Activated T-cell treated with anti-CD3 and anti-CD28 coated beads for 4 hours (primary cell): ENCODE data around the gene CCDC120.
A peak's percentile ranks its signal among the peaks of the same experiment; 100 is the strongest.

Experiments
- DNase-seq: peaks from one replicate; pipeline ENCODE4 v3.0.0-alpha.2; 2020

CCDC120 gene

DNA sequence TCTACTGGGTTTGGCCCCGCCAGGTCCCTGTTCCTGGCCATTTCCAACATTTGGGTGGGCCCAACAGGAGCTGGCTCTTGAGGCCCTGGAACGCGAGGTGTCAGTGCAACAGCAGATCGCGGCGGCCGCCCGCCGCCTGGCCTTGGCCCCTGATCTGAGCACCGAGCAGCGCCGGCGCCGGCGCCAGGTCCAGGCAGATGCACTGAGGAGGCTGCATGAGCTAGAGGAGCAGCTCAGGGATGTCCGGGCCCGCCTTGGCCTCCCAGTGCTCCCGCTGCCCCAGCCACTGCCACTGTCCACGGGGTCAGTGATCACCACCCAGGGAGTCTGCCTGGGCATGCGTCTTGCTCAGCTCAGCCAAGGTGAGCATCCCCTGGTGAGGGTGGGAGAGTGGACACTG is 5.5 kb downstream of the CCDC120 start:
- DNase-seq: no peak

GRCh38 chrX:49064735-49065134 is 5.9 kb downstream of the CCDC120 start:
- no peak for DNase-seq

- DNase-seq: no peak
These were observed 7.5 kb downstream of the CCDC120 start for GRCh38 chrX:49066278-49066677.

DNA sequence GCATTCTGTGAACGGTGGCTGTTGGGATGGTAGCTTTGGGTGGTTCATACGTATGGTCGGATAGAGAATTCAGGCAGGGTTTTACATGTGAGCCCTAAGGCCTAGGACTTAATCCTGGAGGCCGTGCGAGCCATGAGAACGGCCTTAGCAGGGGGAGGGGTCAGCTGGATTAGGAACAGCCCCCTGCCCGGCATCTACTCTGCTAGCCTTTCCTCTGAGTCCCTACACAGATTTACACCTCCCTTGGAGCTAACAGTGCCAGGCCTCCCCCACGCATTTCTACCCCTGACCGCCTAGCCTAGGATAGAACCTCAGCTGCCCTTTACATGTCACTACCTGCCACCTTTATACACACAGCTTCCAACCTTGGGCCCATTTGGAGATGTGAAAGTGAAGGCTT is 7.9 kb downstream of the CCDC120 start:
- no peak for DNase-seq

GRCh38 chrX:49067285-49068120 is 8.7 kb downstream of the CCDC120 start:
- DNase-seq: no peak

- DNase-seq: no peak
These were observed 10.2 kb downstream of the CCDC120 start for GRCh38 chrX:49069038-49069437.

DNA sequence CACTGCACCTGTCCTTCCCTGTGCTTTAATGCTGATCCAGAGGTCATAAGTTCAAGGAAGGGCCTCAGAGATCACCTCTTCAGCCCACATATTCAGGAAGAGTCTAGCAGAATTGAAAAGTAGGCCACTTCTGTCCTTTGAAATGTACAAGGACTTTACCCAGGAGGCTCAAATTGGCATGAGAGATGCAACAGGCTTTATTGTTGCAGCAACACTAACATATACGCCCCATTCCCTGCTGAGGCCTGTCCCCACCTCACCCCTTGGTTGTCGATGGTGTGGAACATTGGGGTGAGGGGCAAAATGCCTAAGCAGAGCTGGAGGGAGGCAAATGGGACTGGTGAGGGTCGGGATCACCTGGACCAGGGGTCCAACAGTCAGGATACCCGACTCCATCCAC is 12.2 kb downstream of the CCDC120 start:
- no peak for DNase-seq

GRCh38 chrX:49071877-49072711 is 13.3 kb downstream of the CCDC120 start:
- DNase-seq: no peak

DNA sequence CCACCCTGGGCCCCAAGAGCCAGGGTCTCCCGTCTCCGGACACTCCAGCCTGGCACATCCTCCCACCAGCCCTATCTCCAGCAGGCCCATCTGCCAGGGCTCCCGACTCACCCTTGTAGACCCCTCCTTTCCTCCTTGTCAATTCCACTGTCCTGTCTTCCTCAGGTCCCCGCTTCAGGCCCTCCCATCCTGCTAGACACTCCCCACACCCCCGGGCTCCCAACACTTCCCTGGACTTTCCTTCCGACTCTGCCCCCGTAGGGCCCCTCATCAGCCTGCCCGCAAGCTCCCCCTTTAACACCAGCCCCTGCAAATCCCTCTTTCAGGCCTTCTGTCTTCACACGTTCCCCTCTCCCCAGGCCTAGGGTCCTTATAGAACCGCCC is 13.9 kb downstream of the CCDC120 start:
- no peak for DNase-seq

DNA sequence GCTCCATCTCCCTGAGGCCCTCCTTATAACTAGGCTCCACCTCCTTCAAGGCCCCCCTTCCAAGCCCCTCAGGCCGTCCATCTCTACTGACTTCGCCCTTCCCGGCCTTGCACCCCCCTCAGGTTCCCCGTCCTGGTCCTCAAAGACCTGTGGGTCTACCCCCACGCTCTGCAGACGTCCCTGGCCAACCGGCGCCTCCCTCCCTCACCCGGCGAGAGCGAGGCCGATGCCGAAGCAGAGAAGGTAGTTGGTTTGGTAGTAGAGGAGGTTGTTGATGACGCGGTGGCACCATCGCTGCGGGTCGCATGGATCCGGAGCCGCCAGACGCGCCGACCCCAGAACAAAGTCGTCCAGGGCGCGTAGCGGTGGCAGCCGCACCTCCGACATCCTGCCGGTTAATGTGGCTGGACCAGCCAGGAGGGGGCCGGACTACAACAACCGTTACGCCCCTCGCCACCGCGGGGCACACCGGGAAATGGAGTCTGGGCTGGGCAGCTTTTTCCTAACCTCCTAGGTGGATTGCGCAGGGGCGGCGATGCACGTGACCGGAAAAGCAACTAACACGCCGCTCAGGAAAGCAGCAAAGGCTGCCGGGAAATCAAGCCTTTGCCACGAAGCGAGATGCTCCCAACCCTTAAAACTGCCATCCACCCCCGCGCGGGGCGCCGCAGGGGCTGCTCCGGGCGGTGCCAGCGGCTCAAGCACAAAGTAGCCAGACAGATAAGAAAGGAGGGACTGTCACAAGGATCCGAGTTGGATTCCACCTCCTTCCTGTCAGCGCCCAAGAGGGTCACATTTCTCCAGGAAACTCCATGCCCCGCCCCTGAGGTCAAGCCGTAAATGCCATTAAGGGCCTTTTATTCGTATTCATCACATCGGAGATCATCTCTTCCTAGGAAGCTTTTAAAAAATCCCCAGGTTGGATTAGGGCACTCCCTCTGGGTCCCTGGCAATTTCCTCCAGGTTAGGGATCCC is 15.1 kb downstream of the CCDC120 start, which contains the start of gene PRAF2:
PRAF2 (minus strand) TSS at position 402 of the 975 bp plus-strand sequence; CDS start at position 387, 15 bp downstream.
- peak; percentile 79 for DNase-seq

DNA sequence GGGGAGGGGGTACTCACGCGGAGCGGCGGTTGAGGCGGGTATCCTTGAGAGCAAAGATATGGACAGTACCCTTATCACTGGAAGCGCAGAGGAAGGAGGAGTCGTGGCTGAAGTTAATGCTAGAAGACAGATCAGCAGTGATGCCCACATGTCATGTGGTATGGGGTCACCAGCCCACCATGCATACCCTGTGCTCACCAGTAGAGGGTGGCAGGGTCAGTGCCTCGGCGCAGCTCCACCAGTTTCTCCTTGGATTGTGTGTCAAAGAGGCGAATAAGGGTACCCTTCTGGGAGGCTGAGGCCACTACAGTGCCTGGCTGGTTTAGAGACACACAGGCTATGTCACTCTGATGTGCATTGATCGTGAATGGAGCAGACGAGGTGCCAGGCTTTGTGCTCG is 16.5 kb downstream of the CCDC120 start:
- DNase-seq: no peak

DNA sequence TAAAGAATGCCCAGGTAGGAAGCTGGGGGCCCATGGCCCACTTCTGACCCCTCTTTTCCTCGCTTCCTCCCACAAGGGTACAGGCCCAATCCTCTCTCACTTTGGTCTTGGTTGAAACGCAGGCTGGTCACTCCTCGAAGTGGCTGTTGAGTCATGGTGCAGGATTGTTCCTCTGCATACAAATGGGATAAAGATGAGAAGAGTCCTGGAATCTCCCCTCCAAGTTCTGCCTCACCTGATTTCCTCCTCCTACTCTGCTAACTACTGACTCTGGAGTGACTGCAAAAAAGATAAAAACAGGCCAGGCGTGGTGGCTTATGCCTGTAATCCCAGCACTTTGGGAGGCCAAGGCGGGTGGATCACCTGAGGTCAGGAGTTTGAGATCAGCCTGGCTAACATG is 19.1 kb downstream of the CCDC120 start:
- DNase-seq: no peak

DNA sequence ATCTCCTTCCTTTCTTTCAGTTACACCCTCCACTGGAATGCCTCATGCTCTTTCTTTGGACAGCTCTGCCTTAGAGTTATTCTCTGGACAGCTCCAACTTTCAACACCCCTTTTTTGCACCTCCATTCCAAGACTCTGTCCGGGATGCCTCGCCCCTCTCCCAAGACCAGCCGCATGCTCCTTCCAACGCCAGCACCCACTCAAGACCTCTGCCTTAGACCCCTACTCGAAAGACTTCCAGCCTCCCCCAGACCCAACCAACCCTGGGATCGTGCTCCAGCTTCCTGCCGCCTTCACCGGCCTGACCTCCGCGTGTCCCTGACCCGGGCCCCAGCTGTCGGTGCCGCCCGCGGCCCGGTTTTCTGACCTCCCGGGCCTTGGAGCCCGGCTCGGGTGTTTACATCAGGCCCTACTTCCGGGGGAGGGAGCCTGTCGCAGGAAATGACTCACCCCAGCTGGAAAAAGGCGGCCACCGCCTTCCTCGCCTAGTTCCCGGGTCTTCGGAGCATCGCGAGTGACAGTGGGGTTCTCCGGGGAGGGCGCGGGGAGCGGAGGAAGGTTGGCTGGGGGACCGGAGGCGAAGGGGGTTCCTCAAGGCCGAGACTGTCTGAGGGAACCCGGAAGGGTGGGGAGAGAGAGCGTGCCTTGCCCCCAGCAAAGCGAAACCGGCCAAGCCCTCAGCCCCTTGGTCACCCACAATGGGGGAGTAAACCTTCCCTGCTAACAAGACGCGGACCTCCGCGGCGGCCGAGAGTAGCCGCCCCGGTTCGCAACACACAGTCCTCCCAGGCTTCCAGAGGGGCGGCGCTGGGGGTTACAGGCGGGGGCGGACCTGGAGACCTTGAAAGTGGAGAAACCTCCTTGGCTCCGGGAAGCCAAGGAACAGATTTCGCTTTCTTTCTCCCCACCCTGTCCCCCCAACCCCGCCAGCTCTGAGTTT is 21.0 kb downstream of the CCDC120 start, which contains the start of gene WDR45:
WDR45 (minus strand) TSS at position 399 of the 940 bp plus-strand sequence. CDS start 1,792 bp downstream, outside the sequence.
- peak; percentile 51 for DNase-seq

GRCh38 chrX:49082271-49082871 is 23.6 kb downstream of the CCDC120 start:
- no peak for DNase-seq

DNA sequence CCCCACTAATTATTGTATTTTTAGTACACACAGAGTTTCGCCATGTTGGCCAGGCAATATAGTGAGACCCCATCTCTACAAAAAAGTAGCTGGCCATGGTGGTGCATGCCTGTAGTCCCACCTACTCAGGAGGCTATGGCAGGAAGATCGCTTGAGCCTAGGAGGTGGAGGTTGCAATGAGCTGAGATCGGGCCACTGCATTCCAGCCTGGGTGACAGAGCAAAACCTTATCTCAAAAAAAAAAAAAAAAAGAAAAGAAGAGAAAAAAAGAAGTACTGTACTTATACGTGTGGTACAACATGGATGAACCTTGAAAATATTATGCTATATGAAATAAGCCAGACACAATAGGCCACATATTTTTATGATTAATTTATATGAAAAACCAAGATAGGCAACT is 30.8 kb downstream of the CCDC120 start:
- DNase-seq: no peak

DNA sequence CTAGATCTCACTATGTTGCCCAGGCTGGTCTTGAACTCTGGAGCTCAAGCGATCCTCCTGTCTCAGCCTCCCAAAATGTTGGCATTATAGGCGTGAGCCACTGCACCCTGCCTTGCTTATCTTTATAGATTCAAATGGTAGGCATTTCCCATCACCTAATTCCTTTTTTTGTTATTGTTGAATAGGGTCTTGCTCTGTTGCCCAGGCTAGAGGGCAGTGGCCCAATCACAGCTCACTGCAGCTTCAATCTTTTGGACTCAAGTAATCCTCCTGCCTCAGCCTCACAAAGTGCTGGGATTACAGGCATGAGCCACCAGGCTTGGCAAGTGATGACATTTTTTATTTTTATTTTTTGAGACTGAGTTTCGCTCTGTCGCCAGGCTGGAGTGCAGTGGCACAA is 37.6 kb downstream of the CCDC120 start:
- DNase-seq: no peak

- peak; percentile 78 for DNase-seq
These were observed 42.2 kb downstream of the CCDC120 start for GRCh38 chrX:49100704-49101628.

- no peak for DNase-seq
These were observed 42.8 kb downstream of the CCDC120 start for GRCh38 chrX:49101629-49101984.

- DNase-seq: no peak
These were observed 43.4 kb downstream of the CCDC120 start for GRCh38 chrX:49102190-49102589.

DNA sequence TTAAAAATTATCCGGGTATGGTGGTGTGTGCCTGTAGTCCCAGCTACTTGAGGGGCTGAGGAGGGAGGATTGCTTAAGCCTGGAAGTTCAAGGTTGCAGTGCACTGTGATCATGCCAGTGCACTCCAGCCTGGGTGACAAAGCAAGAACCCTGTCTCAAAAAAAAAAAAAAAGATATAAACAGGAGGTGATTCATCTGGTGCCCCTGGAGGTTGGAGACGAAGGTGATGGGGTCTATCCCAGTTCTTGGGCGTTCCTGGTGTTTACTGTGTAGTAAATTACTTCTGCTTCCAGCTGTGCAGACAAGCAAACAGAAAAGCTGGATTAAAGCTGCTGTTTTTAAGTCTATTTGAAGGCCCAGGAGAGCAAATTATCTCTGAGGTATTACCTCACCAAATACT is 44.8 kb downstream of the CCDC120 start:
- no peak for DNase-seq
